NB4 (cell line): ENCODE measurements around the gene RDH5.

ENCODE experiments used
- CTCF ChIP-seq: IDR thresholded peaks from one replicate; pipeline ENCODE4 v1.5.1; 2012; ENCODE audit warnings: low read depth, low read length
- MAX ChIP-seq: IDR thresholded peaks from 2 replicates; pipeline ENCODE4 v1.6.1; 2011; ENCODE audit warnings: low read depth, low read length

- no peak for TF ChIP-seq CTCF
- no peak for TF ChIP-seq MAX
Measured at GRCh38 chr12:55762646-55763045, 42.5 kb downstream of the RDH5 start.
